GM12878 (cell line): ENCODE results near the gene TNFRSF11A. TPM values are rescaled to one million over a fixed set of nuclear protein-coding genes. Genes with fewer than 3 reads are reported as not detected.

ENCODE experiments used
- ATF3 ChIP-seq: IDR thresholded peaks from 2 replicates; pipeline ENCODE4 v1.6.1; 2011; ENCODE audit warnings: low read depth, mild to moderate bottlenecking, low read length, moderate library complexity, borderline replicate concordance; ENCODE audit errors: extremely low read depth
- BCLAF1 ChIP-seq: fragments of 450-650 bp; IDR thresholded peaks from 2 replicates; pipeline ENCODE4 v1.6.1; 2017; ENCODE audit warnings: antibody characterized with exemption, mild to moderate bottlenecking, moderate library complexity
- BHLHE40 ChIP-seq, 2 experiments: fragments of 450-650 bp in 1 of 2; IDR thresholded peaks; 2 replicates each; pipeline ENCODE4 v1.6.1; 2011 to 2017; ENCODE audit warnings: low read depth in 2 of 2, borderline replicate concordance in 1 of 2, improper control_type of control experiment in 1 of 2, low read length in 1 of 2, mild to moderate bottlenecking in 1 of 2
- BRCA1 ChIP-seq: IDR thresholded peaks from 2 replicates; pipeline ENCODE4 v1.6.1; 2011; ENCODE audit warnings: low read depth, low read length, improper control_type of control experiment
- CBFB ChIP-seq: IDR thresholded peaks from 2 replicates; pipeline ENCODE4 v1.6.1; 2016; ENCODE audit warnings: antibody characterized with exemption, low read depth
- CHD1 ChIP-seq: IDR thresholded peaks from 2 replicates; pipeline ENCODE4 v1.6.1; 2012; ENCODE audit warnings: low read depth, low read length, improper control_type of control experiment
- CHD2 ChIP-seq: IDR thresholded peaks from 2 replicates; pipeline ENCODE4 v1.6.1; 2011; ENCODE audit warnings: low read depth, low read length, improper control_type of control experiment, borderline replicate concordance
- CHD4 ChIP-seq: fragments of 200-600 bp; sonication (generic); IDR thresholded peaks from 2 replicates; pipeline ENCODE4 v1.6.1; 2016; ENCODE audit warnings: mild to moderate bottlenecking
- EP300 ChIP-seq, 2 experiments: fragments of 150-350 bp in 1 of 2; IDR thresholded peaks; 2 replicates each; pipeline ENCODE4 v1.6.1; 2011 to 2012; ENCODE audit warnings: low read depth in 2 of 2, low read length in 2 of 2, borderline replicate concordance in 1 of 2, improper control_type of control experiment in 1 of 2, inconsistent platforms in 1 of 2; ENCODE audit not compliant: control insufficient read depth in 1 of 2
- GATAD2B ChIP-seq: fragments of 450-650 bp; conservative IDR thresholded peaks from 2 replicates; pipeline ENCODE4 v1.6.1; 2017; ENCODE audit warnings: low read depth, mild to moderate bottlenecking, moderate library complexity
- IRF5 ChIP-seq: fragments of 450-650 bp; IDR thresholded peaks from 2 replicates; pipeline ENCODE4 v1.6.1; 2017; ENCODE audit warnings: borderline replicate concordance
- KAT2A ChIP-seq: conservative IDR thresholded peaks from 2 replicates; pipeline ENCODE4 v1.6.1; 2011; ENCODE audit warnings: low read depth, low read length; ENCODE audit not compliant: control insufficient read depth
- NBN ChIP-seq: fragments of 450-650 bp; IDR thresholded peaks from 2 replicates; pipeline ENCODE4 v1.6.1; 2016
- NFYA ChIP-seq: IDR thresholded peaks from 2 replicates; pipeline ENCODE4 v1.6.1; 2011; ENCODE audit warnings: low read depth, mild to moderate bottlenecking, low read length, improper control_type of control experiment, borderline replicate concordance
- NR2F1 ChIP-seq: fragments of 450-650 bp; conservative IDR thresholded peaks from 2 replicates; pipeline ENCODE4 v1.6.1; 2017; ENCODE audit warnings: mild to moderate bottlenecking
- PKNOX1 ChIP-seq: fragments of 450-650 bp; IDR thresholded peaks from 2 replicates; pipeline ENCODE4 v1.6.1; 2016; ENCODE audit warnings: mild to moderate bottlenecking
- POLR2A ChIP-seq: IDR thresholded peaks from 2 replicates; pipeline ENCODE4 v1.6.1; 2011; ENCODE audit warnings: low read depth, mild to moderate bottlenecking, low read length
- RELA ChIP-seq: fragments of 450-650 bp; IDR thresholded peaks from 2 replicates; pipeline ENCODE4 v1.8.0; 2014; ENCODE audit warnings: borderline replicate concordance; ENCODE audit not compliant: partially characterized antibody
- RUNX3 ChIP-seq: IDR thresholded peaks from 2 replicates; pipeline ENCODE4 v1.6.1; 2012; ENCODE audit warnings: low read length, inconsistent platforms
- USF2 ChIP-seq: IDR thresholded peaks from 2 replicates; pipeline ENCODE4 v1.6.1; 2011; ENCODE audit warnings: low read depth, low read length, improper control_type of control experiment, borderline replicate concordance
- ZBTB4 ChIP-seq: fragments of 450-650 bp; formaldehyde crosslinking; IDR thresholded peaks from 2 replicates; pipeline ENCODE4 v1.4.0; 2022; ENCODE audit warnings: mild to moderate bottlenecking, moderate library complexity
- polyA plus RNA-seq, 11 experiments: library from polyadenylated mRNA; depleted of rRNA in 4 of 11; unstranded in 6 of 11; stranded (reverse) in 5 of 11; fragments of >200 nt; fragmentation: Nextera tagmentation in 4 of 11; fragmentation: Illumina TruSeq in 1 of 11; extraction: Ambion mirVana in 4 of 11; extraction: Trizol in 1 of 11; gene quantifications; 1 replicate in 1 of 11; 2 replicates in 10 of 11; pipeline versions ENCODE4 v1.2.1 to v1.2.3, GENCODE V29; 2011 to 2016; ENCODE audit warnings: inconsistent platforms in 2 of 11, missing spikeins in 2 of 11, low read depth in 1 of 11
- total RNA-seq, 4 experiments: library from RNA; depleted of rRNA in 3 of 4; stranded (reverse); fragments of >200 nt in 3 of 4; fragmentation: Illumina TruSeq in 1 of 4; extraction: Trizol in 1 of 4; gene quantifications; 2 replicates each; pipeline versions ENCODE4 v1.2.1 to v1.2.3, GENCODE V29; 2013 to 2021

The TNFRSF11A gene
- total and polyA plus RNA-seq, 10 of the 15 experiments (the other 5 are each of a cell fraction or from before 2014, with no cell fraction given), result 0.07 to 4.0 (median 0.23) TPM

- TF ChIP-seq ZBTB4 (CRISPR knock-in tag) (no peak), IRF5 (no peak), EP300 (IDR thresholded peaks at IDR 0.05; ENCODE audit: borderline replicate concordance in 1 of 2, control insufficient read depth in 1 of 2, low read depth in 2 of 2, low read length in 2 of 2) (peak; percentile 16 to 58; a peak in 1 of 4 replicates), NBN (no peak), BRCA1 (no peak), USF2 (no peak), CHD4 (no peak), RUNX3 (peak; percentile 90), ATF3 (no peak), CHD1 (no peak), BHLHE40 (IDR thresholded peaks at IDR 0.05; ENCODE audit: borderline replicate concordance in 1 of 2, low read depth in 2 of 2, low read length in 1 of 2) (0 out of 4 replicates have a peak, but pooled peaks have one; percentile 6 to 15), KAT2A (no peak), CHD2 (no peak), NFYA (no peak), NR2F1 (no peak), GATAD2B (no peak), POLR2A (no peak), PKNOX1 (no peak), CBFB (no peak), RELA (no peak), BCLAF1 (no peak)
Observed at GRCh38 chr18:62357079-62357719, 32.1 kb downstream of the TNFRSF11A start (continued).
